GM19239 (cell line): ENCODE data around the gene CDON.

ENCODE experiments used
- DNase-seq: peaks from one replicate; pipeline ENCODE4 v3.0.0; 2011; ENCODE audit warnings: low spot score; ENCODE audit not compliant: insufficient read length
- FAIRE-seq: peaks from 2 replicates; lab custom pipeline; 2011; peaks lifted over from hg19 to GRCh38; lab: Jason Lieb, UNC

CDON gene

DNA sequence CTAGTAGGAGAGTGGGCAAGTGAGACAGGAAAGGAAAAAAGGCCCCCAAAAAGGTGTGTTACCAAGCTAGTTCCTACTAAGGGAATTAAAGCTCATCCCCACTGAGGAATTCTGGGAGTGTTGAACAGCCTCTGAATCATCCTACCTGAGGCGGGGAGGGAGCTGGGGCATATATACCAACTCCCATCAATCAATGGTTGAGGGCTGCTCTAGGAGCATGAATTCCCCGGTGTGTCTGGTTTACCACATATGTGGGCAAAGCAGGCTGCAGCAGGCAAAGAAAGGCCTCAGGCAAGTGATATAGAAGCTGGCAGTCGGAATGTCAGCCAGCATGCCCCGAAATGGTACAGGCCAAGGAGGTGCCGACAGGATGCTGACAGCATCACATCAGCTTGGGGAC, 23.6 kb upstream of the CDON start:
- FAIRE-seq = no peak
- DNase-seq = no peak

DNA sequence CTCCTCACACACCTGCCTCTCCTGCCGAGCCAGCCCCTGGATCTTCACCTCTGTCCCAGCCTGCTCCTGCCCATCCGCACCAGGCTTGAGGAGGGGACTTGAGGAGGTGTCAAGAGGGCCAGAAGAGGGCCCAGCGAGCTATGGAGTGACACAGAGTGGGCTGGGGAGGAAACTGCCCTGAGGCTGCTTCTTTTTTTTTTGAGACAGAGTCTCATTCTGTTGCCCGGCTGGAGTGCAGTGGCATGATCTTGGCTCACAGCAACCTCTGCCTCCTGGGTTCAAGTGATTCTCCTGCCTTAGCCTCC, 21.9 kb upstream of the CDON start:
- FAIRE-seq (no peak), DNase-seq (no peak)

DNA sequence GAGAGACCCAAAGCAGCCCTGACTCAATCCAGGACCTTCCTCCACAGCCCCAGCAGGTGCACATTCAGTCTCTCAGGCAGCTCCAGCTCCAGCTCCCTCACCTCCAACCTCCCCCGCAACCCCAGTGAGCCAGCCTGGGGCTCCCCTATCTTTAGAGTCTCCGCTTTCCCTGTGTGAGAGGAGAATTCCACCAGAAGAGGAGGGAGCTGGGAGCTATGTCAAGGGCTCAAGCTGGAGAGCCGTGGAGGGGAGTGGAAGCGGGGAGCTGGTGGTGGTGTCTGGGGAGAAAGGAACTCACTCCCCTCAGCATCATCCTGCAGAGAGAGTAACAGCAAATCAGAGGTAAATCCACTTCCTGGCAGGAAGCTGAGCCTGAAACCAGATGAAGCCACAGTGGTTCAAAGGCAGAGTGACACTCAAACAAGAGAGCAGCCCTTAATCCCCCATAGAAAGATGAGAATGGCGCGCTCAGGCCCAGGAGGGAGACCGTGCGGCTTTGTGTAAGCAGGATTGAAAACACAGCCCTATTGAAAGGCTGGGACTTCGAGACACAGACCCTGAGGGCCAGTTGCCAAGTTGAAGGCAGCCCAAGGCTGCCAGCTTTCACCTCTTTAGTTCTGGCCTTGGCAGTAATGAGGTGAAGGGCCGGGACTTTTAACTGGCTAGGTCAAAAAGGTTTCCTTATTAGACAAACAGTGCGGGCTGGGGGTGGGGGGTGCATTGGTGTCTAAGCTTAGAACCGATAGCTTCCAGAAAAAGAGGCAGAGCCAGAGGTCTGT, 21.4 kb upstream of the CDON start:
- DNase-seq = no peak
- no peak for FAIRE-seq

DNA sequence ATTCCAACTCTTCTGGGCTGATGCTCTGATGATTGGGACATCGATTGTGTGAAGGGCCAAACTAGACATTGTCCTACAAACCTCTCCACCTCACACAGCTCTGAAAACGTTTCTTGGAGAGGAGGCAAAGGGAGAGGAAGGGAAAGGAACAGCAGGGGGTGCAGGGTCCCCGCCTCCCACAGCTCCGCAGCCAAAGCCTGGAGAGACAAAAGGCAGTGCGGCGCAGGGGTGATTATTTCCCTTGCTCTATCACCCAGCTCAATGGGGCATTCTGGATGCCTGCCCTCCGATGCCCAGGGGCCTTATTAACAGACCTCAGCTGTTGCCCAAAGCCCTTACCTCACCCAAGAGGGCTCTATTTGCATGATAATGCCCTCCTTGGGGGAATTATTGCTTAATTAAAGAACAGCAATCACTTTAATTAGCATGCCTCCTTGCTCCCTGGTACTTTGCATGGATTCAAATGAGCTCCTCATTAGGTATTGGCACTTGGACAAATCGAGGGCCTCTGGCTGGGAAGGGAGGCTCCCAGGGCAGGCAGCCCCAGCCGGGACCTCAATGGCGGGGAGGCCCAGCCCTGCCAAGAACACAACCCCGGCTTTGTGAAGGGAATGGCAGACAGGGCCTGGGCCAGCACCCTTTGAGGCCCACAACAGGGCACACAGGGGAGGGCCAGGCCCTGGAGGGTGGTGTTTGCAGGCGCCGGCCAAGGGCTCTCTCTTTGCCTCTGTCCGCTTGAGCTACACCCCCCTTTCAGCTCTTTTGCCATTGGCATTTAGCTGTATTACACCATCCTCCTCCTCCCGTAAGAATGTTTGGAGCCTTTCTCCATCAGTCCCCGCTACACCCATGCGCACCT, 19.8 kb upstream of the CDON start:
- DNase-seq = no peak
- no peak for FAIRE-seq

DNA sequence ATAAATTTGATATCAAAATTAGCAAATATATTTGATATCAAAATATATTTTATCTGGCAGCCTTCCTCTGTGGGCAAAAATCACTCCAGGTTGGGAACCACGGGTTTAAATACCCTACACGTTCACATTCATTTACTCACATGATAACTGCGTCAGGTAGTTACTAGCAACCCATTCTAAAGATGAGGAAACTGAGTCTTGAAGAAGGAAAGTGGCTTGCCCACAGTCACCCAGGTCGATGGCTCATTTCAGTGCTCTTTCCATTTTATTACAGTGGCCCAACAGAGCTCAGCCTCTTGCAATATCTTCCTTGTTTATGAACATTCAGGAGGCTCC, 19.2 kb upstream of the CDON start:
- no peak for DNase-seq
- no peak for FAIRE-seq

DNA sequence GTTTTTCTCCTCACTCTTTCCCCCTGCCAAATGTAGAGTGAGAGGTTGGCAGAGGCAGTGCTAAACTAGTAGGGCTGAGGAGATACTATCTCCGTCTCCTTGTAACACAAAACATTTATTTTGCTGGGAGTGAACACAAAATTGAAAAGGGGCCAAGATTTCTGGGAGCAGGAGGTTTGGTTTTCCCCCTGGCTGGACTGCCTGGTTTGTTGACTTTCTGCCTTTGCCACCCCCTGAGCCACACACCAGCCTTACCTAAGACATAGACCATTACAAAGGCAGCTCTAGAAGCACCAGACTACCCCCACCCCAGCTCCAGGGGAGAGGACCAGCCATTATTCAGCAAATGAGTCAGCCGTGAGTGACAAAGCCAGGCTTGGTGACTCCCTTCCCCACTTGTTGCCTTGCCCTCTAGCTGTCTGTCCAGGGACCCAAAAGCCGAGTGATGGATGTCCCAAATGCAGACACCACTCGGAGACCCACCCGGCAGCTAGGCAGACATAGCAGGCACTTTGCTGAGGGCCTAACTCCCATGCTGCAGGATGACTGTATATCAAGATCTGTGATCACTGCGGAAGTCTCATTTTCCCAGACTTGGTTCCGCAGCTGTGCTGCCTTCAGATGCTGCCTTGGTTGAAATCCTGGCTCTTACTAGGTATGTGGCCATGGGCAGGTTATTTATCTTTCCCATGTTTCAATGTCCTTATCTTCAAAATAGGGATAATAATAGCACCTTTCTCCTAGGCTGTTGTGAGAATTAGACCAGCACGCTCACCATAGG, 17.7 kb upstream of the CDON start:
- FAIRE-seq (no peak), DNase-seq (no peak)

DNA sequence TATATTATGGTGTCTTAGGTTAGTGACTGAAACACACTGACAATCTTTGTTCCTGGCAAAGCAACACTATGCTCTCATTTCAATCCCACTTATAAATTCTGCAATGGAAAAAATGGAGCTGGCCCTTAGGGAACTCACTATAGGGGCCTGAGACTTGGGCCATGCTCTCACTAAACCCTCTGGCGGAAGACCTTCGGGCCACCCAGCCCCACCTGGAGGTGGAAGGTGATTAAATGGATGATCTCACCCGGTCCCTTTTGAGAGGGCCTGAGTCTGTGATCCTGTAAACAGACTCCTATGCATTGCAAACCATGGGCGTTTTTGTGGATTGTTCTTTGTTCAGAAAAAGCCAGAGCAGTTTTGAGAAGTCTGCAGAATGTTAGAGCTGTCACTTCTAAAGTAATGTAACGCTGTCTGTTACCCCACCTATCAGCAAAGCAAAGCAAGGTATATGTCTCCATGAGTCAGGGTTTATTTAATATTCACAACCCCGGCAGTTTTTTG, 17.0 kb upstream of the CDON start:
- DNase-seq (no peak), FAIRE-seq (no peak)

DNA sequence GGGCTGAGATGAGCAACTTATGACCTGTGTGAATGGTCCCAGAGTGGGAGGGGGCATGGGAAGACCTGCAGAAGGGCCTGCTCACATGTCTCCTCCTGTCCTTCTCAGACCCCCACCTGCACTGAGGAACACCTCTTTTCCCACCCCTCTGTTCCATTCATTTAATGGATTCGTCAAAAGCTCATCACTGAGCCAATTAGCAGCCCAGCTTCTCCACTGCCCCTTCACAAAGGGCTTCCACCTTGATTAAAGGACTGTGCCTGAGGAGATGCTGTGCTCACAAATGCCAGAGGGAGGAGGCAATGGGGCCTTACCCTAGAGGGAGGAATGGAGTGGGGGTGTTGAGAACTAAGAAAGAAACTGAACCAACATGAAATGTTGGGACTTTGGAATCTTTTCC, 14.0 kb upstream of the CDON start:
- no peak for DNase-seq
- FAIRE-seq = no peak

DNA sequence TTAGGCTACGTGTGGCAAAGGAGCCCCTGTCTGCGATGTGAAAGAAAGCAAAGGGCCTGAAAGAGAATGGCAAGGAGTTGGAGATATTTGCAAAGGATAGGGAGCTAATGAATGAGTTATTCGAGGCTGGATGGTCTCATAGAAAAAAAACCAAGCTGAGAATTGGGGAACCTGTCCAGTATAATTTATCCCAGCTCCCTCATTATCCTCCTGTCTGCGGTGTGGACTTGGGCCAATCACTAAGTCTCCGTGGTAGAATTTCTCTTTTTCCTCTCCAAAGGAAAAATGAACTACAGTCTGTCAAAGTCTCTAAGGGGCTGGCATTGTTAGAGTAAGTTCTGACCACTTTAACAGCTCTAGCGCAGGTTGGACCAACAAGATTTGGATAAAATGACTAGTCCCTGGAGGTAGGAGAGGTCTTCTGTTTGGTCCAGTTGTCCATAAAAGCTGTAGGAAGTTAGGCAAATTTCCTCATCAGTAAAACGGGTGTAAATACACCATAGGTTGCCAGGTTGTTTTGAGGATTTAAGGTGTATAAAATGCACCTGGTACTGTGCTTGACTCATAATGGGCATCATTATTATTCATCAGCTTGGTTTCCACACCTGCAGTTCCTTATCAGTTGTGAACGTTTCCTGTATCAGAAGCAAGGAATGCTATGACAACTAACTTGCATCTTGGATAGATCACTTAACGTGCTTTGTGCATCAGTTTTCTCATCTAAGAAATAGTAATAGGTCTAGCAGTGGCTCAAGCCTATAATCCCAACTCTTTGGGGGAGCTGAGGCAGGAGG, 10.3 kb upstream of the CDON start:
- FAIRE-seq = no peak

DNA sequence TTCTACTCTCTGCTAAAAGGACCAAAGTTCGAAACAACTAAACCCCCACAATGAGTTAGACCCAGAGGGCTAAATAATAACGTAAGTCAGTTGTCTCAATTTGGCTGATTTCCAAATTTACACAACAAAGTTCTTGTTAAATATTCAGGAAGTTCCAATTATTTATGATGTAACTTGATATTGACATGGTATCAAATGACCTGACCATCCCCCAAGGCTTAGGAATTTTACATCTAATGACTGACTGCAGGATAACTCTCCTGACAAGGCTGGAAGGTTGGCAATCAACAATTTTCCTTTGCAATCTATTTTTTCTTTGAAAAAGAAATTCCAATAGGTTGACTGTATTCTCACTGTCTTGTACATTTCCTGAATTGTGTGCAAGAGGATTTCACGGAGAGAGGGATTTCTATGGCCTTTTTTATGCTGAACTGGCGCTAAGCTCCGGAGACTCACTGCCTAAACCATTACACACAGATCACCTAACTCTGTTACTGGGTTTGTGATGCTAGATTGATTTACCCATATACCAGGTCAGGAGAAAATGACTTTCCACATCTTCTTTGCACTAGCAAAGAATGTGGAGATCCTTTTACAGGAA, 9.6 kb upstream of the CDON start:
- no peak for FAIRE-seq
- no peak for DNase-seq

More for the DNA sequence above, 10.3 kb upstream of the CDON start:
- no peak for DNase-seq

DNA sequence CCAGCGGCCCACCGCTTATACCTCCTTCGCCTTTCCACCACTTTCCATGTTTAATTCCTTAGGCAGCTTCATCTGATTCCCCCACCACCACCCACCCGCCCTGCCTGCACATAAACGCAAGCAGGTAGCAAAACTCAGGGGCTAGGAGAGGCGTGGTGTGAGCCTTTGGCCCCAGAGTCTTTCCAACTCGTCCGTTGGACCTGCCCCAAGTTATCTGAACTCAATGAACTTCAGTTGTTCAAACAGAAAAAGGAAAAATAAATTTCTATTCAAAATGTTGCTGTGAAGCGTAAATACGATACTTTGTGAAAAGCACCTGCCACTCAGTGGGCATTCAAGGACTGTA, 814 bp upstream of the CDON start:
- DNase-seq = no peak
- no peak for FAIRE-seq

DNA sequence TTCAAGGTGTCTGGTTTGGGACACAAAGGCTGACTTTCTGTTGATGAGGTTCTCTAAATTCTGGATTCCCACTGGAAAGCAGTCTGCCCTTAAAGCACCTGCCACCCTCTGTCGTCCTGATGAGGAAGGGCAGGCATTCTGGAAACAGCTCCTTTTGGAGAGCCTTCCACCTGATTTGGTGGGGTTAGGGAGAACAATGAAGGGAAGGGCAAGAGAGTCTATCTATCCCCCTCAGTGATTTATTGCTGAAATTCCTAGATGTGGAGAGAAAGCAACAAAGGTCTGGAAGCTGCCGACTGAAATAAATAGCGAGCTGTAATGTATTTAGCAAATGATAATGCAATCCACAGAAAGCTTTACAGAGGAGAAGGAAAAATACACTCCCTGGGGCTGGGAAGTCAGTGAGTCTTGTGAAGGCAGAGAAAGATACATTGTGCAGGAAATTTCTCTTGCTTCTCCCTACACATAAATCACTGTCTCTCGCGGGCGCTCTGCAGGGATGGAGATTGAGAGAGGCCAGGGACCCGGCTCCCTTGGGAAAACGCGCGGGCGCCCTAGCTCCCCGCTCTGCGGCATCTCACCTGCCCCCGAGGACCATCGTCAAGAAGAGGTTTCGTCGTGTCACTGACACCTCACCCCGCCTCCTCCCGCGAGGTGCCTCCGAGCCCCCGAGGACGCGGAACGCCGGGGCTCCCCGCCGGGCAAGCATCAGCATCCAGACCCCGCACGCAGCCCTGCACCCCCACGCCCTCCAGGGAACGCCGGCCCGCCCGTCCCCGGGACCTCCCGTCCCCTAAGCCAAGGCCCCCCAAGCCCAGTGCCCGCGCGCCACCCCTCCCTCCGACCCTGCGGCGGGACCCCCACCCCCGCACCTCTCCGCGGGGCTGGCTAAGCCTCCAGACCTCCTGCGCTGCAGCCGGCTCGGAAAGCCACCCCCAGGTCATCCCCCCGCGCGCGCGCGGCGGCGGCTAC, 673 bp downstream of the CDON start:
- peak; percentile 63 for FAIRE-seq

DNA sequence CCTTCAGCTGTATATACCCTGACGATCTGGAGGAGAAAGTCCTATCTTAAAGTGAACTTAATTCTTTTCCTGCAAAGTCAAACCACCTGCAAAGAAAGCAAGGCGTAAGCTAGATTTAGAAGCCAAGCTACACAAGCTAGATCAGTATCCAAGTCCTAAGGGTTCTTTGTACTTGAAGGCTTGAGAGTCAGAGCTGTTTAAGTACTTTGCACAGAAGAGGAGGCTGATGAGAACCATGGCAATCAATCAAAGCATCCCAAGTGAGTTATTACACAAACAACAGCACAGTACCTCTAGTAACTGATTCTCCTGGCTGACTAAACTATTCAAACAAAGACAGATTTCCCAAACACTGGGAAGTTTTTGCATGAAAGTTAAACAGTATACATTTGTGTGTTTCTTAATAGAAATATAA, 1.9 kb downstream of the CDON start:
- DNase-seq (no peak), FAIRE-seq (no peak)

More for the DNA sequence above, 673 bp downstream of the CDON start:
- DNase-seq = no peak

DNA sequence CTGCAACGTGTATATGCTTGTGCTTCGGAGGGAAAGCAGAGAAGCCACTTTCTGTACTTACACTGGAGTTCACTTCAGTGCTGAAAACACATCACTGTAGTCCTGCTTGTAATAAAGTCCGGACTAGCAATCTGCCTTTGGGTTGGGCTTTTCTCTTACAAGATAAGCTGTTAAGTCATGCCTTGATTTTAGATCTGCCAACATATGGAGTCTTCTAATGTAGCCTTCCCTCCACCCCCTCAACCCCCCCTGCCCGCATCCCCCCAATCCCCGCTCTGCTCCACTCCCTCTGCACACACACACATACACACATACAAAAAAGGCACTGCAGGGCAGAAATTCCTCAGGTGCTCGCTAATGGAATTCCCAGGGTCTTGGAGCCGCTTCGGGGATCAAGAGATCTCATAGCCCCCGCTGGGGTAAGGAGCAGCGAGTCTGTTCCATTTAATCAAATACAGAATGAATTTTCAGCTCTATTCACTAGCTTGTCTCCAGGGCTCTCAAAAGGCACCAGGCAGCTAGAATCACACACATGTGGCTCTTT, 3.4 kb downstream of the CDON start:
- FAIRE-seq = no peak
- no peak for DNase-seq

DNA sequence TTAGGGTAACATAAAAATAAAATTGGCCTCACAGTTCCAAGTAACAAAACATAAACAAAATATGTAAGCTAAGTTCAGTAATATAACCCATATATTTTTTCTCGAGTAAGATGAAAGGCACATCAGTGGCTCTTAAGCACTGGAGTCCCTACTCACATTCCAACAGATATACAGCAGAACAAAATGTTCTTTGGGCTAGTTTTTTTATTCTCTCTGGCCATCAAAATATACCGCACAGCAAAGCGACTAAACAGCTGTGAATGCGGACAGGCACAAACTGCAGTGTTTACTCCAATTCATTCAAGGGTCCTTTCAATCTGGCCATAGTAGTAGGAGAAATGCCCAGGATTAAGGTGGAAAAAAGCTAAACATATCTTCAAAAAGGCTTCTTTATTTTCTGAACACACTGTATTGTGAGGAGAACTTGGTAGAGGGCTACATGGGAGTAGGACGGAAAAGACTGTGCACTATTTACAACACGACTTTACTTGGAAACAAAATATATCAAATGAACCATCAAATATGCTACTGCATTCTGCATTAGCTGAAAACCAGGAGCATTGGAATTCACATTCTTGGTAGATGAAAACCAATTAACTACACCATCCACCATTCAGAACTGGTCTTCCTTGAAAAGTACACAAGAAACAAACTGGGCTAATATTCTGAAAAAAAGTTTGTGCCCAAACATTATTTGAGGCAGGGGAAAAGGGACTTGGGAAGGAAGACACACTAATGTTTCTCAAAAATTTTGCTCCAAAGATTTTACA, 4.4 kb downstream of the CDON start:
- DNase-seq (no peak), FAIRE-seq (no peak)

DNA sequence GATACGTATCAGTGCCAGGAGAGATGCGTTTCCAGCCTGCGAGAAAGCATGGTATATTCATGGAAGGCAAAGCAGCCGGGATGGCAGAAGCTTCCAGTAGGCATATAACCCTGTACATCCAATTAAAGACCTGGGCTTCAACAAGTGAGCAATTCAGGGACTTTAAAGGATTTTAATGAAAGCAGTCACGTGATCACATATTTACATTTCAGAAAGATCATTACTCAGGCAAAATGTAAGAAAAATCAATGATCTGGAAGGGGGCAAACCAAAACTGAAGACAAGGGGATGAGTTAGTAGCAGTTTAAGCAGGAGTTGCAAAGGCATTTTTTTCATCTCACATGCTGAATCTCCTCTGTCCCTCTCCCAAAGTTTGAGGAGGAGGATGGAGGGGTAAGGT, 7.8 kb downstream of the CDON start:
- DNase-seq (no peak), FAIRE-seq (no peak)

DNA sequence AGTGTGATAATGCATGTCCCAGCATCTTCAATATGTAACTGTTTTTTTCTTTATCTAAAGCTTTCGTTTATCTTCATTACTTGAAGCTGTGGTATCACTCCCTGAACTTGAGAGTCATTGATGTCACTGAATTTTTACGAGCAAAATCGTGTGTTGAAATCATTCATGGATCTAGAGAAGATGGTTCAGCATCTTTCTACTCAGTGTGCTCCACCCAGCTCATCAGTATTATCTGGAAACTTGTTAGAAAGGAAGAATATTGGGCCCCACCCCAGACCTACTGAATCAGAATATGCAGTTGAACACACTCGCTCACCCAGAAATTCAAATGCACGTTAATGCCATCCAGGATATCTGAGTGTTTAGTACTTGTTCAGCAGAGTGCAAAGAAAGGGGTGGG, 8.3 kb downstream of the CDON start:
- FAIRE-seq (no peak), DNase-seq (no peak)
